ENCODE results near the gene PTPRA.
"Not testable (repeated sequence)": the region's sequence is repeated elsewhere in the genome, so short reads cannot be mapped to it uniquely, and the experiment has no call there.

PTPRA gene

GRCh38 chr20:3014662-3015061 is 141.4 kb downstream of the PTPRA start:
- intact Hi-C loops (cut with DNase I) = no loop called here
- DNase-seq = no peak

- intact Hi-C loops (cut with DNase I); DNase-seq: not testable (repeated sequence)
These were observed 142.0 kb downstream of the PTPRA start for GRCh38 chr20:3015302-3015701.

- no peak for DNase-seq
- intact Hi-C loops (cut with DNase I) = no loop called here
These were observed 148.0 kb downstream of the PTPRA start for GRCh38 chr20:3021327-3021726.

- intact Hi-C loops (cut with DNase I) = no loop called here
These were observed 148.5 kb downstream of the PTPRA start for GRCh38 chr20:3021777-3022176.

GRCh38 chr20:3022559-3023490 is 149.5 kb downstream of the PTPRA start:
- intact Hi-C loops (cut with DNase I); DNase-seq: not testable (repeated sequence)

More at GRCh38 chr20:3021777-3022176, 148.5 kb downstream of the PTPRA start:
- DNase-seq = no peak

- DNase-seq = no peak
- intact Hi-C loops (cut with DNase I) = no loop called here
These were observed 154.7 kb downstream of the PTPRA start for GRCh38 chr20:3027987-3028386.

GRCh38 chr20:3031524-3032147 is 158.4 kb downstream of the PTPRA start:
- intact Hi-C loops (cut with DNase I) = no loop called here

GRCh38 chr20:3032624-3033023 is 159.3 kb downstream of the PTPRA start:
- DNase-seq = peak in 4 of 42 donors; percentile 15 to 32 (median 26)
- intact Hi-C loops (cut with DNase I) = no loop called here

More at GRCh38 chr20:3031524-3032147, 158.4 kb downstream of the PTPRA start:
- no peak for DNase-seq

GRCh38 chr20:3037654-3038053 is 164.4 kb downstream of the PTPRA start:
- intact Hi-C loops (cut with DNase I) = no loop called here
- no peak for DNase-seq

GRCh38 chr20:3038454-3038853 is 165.2 kb downstream of the PTPRA start:
- intact Hi-C loops (cut with DNase I) = no loop called here
- no peak for DNase-seq

GRCh38 chr20:3039426-3039825 is 166.1 kb downstream of the PTPRA start:
- DNase-seq = no peak
- intact Hi-C loops (cut with DNase I) = no loop called here

GRCh38 chr20:3040086-3040485 is 166.8 kb downstream of the PTPRA start:
- no peak for DNase-seq
- intact Hi-C loops (cut with DNase I) = loop anchor here (10.0 kb wide), 1 partner anchor 275 kb away; no protein-coding TSS in a partner anchor

GRCh38 chr20:3041854-3042409 is 168.7 kb downstream of the PTPRA start:
- intact Hi-C loops (cut with DNase I) = loop anchor here (10.0 kb wide), 1 partner anchor 273 kb away; no protein-coding TSS in a partner anchor
- no peak for DNase-seq

GRCh38 chr20:3042625-3043024 is 169.3 kb downstream of the PTPRA start:
- intact Hi-C loops (cut with DNase I) = loop anchor here (10.0 kb wide), 1 partner anchor 272 kb away; no protein-coding TSS in a partner anchor
- peak in 4 of 42 donors; percentile 12 to 47 (median 14) for DNase-seq

GRCh38 chr20:3043322-3043721 is 170.0 kb downstream of the PTPRA start, which contains the start of gene GNRH2:
Gene GNRH2 (plus strand): TSS chr20:3043622. CDS start chr20:3044415, 793 bp downstream.
- no peak for DNase-seq
- intact Hi-C loops (cut with DNase I) = loop anchor here (10.0 kb wide), 1 partner anchor 271 kb away; no protein-coding TSS in a partner anchor

GRCh38 chr20:3044336-3044965 is 171.2 kb downstream of the PTPRA start:
- no peak for DNase-seq
- intact Hi-C loops (cut with DNase I) = loop anchor here (10.0 kb wide), 1 partner anchor 270 kb away; no protein-coding TSS in a partner anchor

GRCh38 chr20:3045042-3045815 is 171.9 kb downstream of the PTPRA start:
- DNase-seq = peak in 33 of 42 donors; percentile 50 to 89 (median 77)
- intact Hi-C loops (cut with DNase I) = loop anchor here (5.0 to 10.0 kb wide), 2 partner anchors 173 to 270 kb away; partner anchors contain the start of gene PTPRA

All from head of caudate nucleus (tissue), 42 donors.